Measurements from ENCODE around the gene CALY. TPM values are rescaled to one million over a fixed set of nuclear protein-coding genes. Genes with fewer than 3 reads are reported as not detected.

The CALY gene
- total RNA-seq, 1 experiment from 2014 or later: not detected

DNA sequence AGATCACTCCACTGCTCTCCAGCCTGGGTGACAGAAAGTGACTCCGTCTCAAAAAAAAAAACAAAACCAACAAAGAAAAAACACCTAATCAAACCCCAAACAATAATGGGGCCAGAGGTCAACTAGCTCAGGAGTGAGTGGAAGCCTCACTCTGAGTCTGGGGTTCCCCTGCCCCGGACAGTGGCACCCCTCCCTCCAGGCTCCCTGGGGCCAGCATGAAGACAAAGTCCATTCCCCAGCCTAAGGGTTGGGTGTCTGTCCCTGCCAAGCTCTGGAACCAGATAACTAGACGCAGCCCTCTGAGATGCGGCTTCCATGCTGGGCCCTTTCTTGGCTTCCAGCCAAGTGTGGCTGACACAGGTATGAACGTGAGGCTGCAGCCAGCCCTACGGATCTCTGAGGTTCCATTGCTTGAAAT is 22.9 kb upstream of the CALY start:
- no peaks in the 10 kb centered on the region for H3K27me3 ChIP-seq (ENCODE audit: control insufficient read depth, insufficient read depth, low read length)
- no peak overlapping the region for H3K4me3 ChIP-seq (ENCODE audit: insufficient read depth, low read depth, low read length)
- peak; percentile 50 for DNase-seq
- peaks cover 8% of the 10 kb centered on the region for H3K36me3 ChIP-seq (replicated peaks; ENCODE audit: control insufficient read depth, insufficient read depth, low read length)

DNA sequence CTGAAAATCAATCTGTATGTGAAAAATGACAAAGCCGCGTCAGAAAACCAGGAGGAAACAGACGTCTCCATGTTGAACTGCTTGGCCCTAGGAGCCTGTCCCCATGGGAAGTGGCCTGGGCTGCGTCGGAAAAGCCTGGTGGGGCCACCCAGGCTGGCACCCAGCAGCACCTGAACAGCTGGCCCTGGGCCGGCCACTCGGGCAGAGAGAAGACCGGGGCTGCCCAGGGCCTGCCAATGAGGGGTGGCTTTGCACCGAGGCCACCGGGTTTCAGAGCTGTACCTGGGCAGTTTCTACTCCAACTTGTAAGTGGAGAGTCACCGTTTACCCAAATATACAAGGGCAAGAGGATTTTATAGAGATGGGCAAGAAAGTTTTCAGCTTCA is 22.2 kb upstream of the CALY start:
- DNase-seq: peak; percentile 49
- no peak overlapping the region for H3K4me3 ChIP-seq (ENCODE audit: insufficient read depth, low read depth, low read length)
- H3K36me3 ChIP-seq (replicated peaks; ENCODE audit: control insufficient read depth, insufficient read depth, low read length): peaks cover 8% of the 10 kb centered on the region
- H3K27me3 ChIP-seq (ENCODE audit: control insufficient read depth, insufficient read depth, low read length): no peaks in the 10 kb centered on the region

DNA sequence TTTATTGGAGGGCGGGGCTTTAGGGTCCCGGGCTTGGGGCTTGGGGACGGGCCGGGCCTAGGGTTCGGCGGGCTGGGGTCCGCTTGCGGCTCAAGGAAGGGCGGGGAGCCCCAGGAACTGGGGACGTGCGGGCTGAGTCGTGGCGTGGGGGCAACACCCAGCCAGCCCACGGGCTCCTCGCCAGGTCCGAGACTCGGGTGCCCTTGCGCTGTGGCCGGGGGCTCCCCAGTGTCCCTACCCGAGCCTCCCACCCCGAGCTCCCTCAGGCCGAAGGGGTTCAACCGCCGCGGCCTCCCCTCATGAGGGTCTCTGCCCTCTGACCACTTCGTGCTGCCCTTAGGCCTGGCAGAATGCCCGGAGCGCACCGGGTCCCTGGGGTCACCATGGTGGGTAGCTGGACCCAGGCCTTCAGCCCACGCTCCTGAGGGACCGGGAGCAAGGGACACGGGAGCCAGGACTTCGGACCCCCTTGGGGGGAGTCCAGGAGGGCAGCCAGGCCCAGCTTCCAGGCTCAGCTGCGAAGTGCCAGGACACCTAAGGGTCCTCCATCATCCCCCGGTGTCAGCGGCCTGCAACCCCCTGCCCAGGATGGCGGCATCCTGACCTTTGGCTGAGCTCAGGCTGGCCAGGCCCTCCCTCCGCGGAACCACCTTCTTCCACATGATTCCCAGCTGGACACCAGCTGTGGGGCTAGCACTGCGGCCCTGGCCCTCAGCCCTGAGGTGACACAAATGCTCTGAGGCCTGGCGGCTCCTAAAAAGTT is 21.6 kb upstream of the CALY start:
- H3K27me3 ChIP-seq (ENCODE audit: control insufficient read depth, insufficient read depth, low read length): no peaks in the 10 kb centered on the region
- H3K36me3 ChIP-seq (replicated peaks; ENCODE audit: control insufficient read depth, insufficient read depth, low read length): peaks cover 8% of the 10 kb centered on the region
- H3K4me3 ChIP-seq (ENCODE audit: insufficient read depth, low read depth, low read length): no peak overlapping the region
- DNase-seq: no peak

DNA sequence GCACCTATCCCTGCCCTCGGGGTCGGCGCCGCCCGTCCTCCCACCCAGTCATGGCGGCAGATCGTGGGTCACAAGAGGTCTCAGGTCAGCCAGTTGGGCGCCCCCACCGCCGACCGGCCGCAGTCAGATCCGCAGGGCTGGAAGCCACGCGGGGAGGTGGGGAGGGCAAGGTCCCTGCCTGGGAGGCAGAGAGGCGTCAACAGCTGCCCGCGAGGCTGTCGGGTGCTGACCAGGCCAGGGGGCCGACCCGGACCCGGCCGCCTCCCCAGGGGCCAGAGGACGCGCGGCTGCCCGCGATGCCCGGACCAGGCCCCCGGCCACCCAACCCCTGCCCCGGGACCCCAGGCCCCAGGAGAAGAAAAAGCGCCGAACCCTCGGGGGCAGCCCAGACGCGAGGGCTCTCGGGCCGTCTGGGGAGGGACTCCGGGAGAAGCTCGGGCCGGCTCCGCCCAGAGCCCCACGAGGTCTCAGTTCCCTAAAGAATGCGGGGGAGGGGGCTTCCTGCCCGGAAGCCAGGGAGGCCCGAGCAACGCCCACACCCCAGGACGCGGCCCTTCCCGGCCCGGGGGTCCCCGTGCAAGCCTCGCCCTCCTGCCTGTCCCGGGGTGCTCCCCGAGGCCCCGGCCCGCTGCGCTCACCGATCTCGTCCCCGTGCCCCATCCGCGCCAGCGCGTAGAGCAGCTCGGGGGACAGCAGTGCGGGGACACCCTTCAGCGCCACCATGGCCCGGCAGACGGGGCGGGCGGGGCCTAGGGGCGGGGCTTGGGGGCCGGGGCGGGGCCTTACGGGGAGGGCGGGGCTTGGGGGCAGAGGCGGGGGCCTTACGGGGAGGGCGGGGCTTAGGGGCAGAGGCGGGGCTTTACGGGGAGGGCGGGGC is 20.8 kb upstream of the CALY start, which contains the start of gene FUOM:
Gene FUOM (minus strand): TSS at position 735 of the 877 bp plus-strand sequence. CDS start 12 bp downstream, at position 723.
- Histone ChIP-seq H3K27me3 (ENCODE audit: control insufficient read depth, insufficient read depth, low read length) (no peaks in the 10 kb centered on the region), H3K4me3 (ENCODE audit: insufficient read depth, low read depth, low read length) (peak within 1 kb of the TSS; percentile 78), H3K36me3 (replicated peaks; ENCODE audit: control insufficient read depth, insufficient read depth, low read length) (peaks cover 5% of the 10 kb centered on the region)
- peak; percentile 100 for DNase-seq

DNA sequence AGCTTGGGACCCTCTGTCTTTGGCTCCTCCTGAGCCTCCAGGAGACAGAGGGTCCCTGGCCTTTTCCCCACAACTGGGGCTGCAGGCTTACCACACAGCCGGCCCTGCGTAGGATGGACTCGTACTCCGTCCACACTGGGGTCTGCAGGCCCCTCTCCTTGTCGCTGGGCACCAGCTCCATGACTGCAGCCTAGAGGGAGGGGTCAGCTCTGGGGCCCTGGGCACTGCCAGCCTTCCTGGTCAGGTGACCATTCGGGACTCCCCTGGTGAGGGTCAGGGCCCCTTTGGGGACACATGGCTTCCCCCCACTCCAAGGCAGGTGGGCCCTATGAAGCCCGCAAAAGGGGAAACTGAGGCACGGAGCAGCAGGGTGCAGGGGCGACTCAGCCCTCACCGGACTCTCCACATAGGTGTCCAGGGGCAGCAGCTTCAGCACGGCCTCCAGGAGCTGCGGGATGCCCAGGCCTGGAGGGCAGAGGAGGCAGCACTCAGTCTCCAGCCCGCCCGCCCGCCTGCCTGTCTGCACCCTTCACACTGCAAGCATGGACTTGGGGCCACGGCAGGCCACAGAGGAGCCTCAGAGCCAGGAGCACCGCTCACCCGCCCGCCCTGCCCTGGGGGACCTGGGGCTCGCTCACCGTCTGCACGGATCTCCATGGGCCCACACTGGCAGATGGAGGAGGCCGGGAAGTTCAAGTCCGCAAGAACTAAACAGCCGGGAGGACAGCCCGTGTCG is 20.0 kb upstream of the CALY start:
- Histone ChIP-seq H3K36me3 (replicated peaks; ENCODE audit: control insufficient read depth, insufficient read depth, low read length) (peaks cover 4% of the 10 kb centered on the region), H3K4me3 (ENCODE audit: insufficient read depth, low read depth, low read length) (peak overlapping the region; percentile 78), H3K27me3 (ENCODE audit: control insufficient read depth, insufficient read depth, low read length) (no peaks in the 10 kb centered on the region)
- peak; percentile 87 for DNase-seq

DNA sequence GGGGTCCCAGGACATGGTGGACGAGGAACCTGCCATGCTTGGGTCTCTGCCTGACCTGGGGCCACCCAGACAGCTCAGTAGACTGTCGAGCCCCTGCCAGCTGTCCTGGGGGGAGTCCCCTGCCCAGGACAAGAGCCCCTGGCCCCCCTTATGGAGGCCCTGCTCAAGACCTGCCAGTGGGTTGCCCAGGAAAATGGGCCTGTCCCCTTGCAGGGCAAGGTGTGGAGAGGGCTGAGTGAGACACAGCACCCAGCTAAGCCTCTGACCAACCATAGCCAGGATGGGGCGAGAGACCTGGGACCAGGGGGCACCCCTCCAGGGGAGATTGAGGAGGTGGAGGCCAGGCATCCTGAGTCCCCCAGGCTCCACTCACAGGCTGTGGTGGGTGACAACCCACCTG is 19.3 kb upstream of the CALY start:
- Histone ChIP-seq H3K36me3 (replicated peaks; ENCODE audit: control insufficient read depth, insufficient read depth, low read length) (peaks cover 4% of the 10 kb centered on the region), H3K4me3 (ENCODE audit: insufficient read depth, low read depth, low read length) (no peak overlapping the region), H3K27me3 (ENCODE audit: control insufficient read depth, insufficient read depth, low read length) (no peaks in the 10 kb centered on the region)
- peak; percentile 51 for DNase-seq

DNA sequence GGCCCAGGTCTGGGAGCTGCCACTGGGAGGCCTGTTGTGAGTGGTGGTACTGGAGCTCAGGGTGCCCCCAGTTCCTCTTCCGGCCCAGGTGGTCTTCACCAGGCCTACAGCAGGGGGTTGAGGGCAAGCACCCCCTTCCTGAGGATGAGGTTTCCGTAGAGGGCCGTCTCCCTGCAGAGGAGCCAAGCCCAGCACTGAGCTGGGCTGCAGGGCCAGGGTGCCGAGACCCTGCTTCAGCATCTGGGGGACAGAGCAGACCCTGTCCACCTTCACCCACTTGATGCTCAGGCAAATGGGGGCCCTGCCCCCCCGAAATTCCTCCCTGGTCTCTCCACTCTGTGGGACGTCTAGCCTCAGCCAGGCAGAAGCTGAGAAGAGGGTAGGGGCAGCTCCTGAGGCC is 18.6 kb upstream of the CALY start:
- DNase-seq: no peak
- peaks cover 4% of the 10 kb centered on the region for H3K36me3 ChIP-seq (replicated peaks; ENCODE audit: control insufficient read depth, insufficient read depth, low read length)
- H3K27me3 ChIP-seq (ENCODE audit: control insufficient read depth, insufficient read depth, low read length): no peaks in the 10 kb centered on the region
- no peak overlapping the region for H3K4me3 ChIP-seq (ENCODE audit: insufficient read depth, low read depth, low read length)

DNA sequence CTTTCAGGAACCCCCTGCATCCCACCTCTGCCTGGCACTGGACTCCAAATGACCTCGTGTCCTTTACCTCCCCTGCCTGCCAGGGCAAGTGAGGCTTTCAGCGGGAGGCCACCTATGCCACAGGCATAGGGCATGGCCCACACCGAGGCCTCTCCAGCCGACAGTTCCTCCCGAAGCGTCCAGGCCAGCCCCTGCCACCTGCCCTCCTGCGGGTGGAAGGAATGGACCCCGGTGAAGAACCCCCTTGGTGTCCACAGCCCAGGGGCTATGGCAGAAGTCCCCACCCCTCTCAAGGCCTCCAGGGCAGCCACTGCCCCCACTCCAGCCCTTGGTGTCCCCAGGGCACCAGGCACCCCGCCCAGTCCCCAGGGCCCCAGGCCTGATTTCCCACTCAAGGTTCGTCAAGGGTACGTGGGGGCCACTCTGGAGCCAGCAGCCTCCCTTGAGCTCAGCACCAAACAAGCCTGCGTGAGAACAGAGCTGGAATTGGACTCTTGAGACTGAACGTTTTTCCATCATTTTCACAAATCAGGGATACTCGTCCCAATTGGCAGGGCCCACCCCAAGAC is 18.1 kb upstream of the CALY start:
- Histone ChIP-seq H3K27me3 (ENCODE audit: control insufficient read depth, insufficient read depth, low read length) (no peaks in the 10 kb centered on the region; the same call in 1 of the 2 replicates), H3K36me3 (replicated peaks; ENCODE audit: control insufficient read depth, insufficient read depth, low read length) (peaks cover 4% of the 10 kb centered on the region), H3K4me3 (ENCODE audit: insufficient read depth, low read depth, low read length) (no peak overlapping the region)
- no peak for DNase-seq

DNA sequence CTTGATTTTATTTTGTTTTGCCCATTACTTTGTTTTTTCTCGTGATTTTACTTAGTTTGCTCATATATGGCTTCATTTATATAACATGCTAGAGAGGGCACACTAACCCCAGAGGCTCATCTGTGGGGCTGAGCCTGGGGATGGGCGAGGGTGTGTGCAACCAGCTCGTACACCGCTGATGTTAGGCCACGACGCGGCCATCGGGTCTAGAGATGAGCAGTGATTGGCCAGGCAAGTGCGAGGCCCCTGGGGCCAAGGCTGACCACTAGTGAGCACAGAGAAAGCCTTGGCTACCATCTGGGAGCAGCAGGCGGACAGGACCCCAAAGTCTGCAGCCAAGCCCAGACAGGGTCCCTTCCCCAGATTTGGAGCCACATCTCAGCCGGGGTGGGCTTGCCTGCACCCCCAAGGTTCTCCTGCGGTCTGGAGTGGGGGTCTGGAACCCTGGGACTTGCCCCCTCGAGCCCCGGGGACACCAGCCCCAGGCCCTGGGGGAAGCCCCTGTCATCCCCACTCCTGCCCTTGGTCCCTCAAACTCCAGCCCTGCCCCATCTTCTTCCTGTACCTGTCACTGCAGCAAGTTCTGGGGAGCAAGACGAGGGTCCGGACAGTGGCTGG is 17.4 kb upstream of the CALY start:
- DNase-seq: no peak
- Histone ChIP-seq H3K36me3 (replicated peaks; ENCODE audit: control insufficient read depth, insufficient read depth, low read length) (peaks cover 4% of the 10 kb centered on the region), H3K4me3 (ENCODE audit: insufficient read depth, low read depth, low read length) (no peak overlapping the region), H3K27me3 (ENCODE audit: control insufficient read depth, insufficient read depth, low read length) (no peaks in the 10 kb centered on the region; the same call in 1 of the 2 replicates)

DNA sequence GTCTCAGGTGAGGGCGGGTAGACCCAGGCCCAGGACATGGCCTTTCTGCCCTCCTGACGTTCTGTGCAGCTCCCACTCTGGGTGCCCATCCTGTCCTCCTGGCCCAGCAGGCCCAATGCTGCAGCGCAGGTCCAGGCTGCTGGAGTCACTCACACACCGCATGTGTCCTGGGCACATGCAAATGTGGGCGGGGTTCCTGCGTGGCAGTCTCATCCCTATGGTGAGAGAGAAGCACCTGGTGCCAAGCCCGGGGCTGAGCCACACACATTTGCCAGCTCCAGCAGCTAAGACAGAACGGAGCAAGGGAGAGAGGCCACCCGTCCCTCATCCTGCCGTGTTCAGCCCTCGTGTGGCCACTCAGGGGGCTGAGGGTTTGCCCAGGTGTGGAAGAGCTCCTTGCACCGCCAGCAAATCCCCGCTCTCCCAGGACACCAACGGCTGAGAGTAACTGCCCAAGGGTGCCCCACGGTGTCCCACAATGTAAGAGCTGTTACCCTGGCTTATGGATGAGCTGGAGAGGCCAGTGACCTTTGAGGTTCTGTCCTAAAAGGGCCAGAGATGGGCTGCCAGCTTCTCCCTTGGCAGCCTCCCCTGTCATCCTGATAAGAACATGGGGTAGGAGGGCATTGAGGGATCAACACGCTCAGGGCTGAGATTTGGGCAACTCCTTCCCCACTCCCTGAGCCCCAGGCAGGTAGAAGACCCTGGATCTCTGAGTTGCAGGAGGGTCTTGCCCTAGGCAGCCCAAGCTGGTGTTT is 16.7 kb upstream of the CALY start:
- Histone ChIP-seq H3K27me3 (ENCODE audit: control insufficient read depth, insufficient read depth, low read length) (no peaks in the 10 kb centered on the region; the same call in 1 of the 2 replicates), H3K4me3 (ENCODE audit: insufficient read depth, low read depth, low read length) (no peak overlapping the region), H3K36me3 (replicated peaks; ENCODE audit: control insufficient read depth, insufficient read depth, low read length) (peaks cover 4% of the 10 kb centered on the region)
- DNase-seq: peak; percentile 59

DNA sequence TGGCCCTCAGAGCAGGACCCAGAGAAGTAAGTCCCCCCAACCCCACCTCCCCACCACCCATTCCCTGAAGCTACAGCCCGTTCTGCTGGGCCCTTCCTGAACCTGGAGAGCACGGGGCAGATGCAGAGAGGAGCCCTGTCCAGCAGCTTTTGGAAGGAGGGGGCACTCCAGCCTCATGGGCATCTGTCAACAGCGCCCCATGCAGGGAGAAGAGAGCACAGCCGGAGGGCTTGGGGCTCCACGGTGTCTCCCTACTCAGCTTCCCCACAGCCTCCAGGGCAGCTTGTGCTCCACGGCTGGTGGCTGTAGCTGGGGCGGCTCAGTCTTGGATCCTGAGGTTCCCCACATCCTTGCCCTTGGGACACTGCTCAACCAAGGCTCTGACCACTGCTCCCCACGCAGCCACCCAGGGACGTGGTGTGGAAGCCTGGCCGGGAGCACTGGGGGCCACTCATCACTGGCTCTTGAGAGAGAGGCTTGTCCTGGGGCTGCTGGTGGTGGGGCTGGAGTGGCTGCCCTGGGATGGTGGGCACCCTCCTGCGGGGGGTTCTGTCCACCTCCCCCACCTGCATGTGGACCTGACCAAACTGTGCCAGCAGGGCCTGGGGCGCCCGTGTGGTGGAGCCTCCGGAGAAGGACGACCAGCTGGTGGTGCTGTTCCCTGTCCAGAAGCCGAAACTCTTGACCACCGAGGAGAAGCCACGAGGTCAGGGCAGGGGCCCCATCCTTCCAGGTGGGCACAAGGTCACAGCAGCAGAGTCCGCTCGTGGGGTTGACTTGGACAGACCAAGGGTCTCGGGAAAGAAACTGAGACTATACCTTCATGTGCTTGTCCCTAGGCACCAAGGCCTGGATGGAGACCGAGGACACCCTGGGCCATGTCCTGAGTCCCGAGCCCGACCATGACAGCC is 15.0 kb upstream of the CALY start:
- peak; percentile 83 for DNase-seq
- no peaks in the 10 kb centered on the region; the same call in 1 of the 2 replicates for H3K27me3 ChIP-seq (ENCODE audit: control insufficient read depth, insufficient read depth, low read length)
- peaks cover 4% of the 10 kb centered on the region for H3K36me3 ChIP-seq (replicated peaks; ENCODE audit: control insufficient read depth, insufficient read depth, low read length)
- H3K4me3 ChIP-seq (ENCODE audit: insufficient read depth, low read depth, low read length): no peak overlapping the region

DNA sequence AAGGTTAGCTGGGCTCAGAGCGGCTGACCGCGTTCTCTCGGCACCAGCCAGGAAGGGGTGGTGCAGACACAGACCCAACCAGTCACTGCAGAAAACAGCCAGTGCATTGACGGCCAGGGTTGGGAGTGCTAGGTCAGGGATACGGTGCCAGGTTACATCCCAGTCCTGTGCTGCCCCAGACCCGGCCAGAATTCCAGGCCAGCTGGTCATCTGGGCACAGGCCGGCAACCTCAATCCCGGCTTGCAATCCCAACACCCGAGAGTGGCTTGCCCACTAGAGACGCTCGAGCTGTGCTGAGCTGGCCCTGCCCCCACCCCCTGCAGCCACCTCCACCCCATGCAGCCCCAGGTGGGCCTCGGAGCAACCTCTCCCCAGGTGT is 14.2 kb upstream of the CALY start:
- peak; percentile 61 for DNase-seq
- no peak overlapping the region for H3K4me3 ChIP-seq (ENCODE audit: insufficient read depth, low read depth, low read length)
- H3K27me3 ChIP-seq (ENCODE audit: control insufficient read depth, insufficient read depth, low read length): no peaks in the 10 kb centered on the region; the same call in 1 of the 2 replicates
- peaks cover 4% of the 10 kb centered on the region for H3K36me3 ChIP-seq (replicated peaks; ENCODE audit: control insufficient read depth, insufficient read depth, low read length)
